Left lung (tissue), 10 donors: Measurements from ENCODE around the gene LRRK1. TPM values are rescaled to one million over a fixed set of nuclear protein-coding genes. Genes with fewer than 3 reads are reported as not detected.

ENCODE experiments used
- ATAC-seq: fragments of 200-7000 bp; cut with Tn5 transposase; one replicate; pipeline ENCODE4 v1.9.1; 2020; ENCODE audit warnings: moderate library complexity
- DNase-seq, 4 donors: peaks; one replicate each; pipeline ENCODE4 v3.0.0-alpha.2; 2013 to 2020
- H3K27ac ChIP-seq, 2 donors: fragments of 200-600 bp; sonication (generic) in 1 of 2; one replicate each; pipeline versions ENCODE4 v1.5.0 to v1.8.0; 2020 to 2021
- H3K27me3 ChIP-seq, 2 donors: fragments of 200-600 bp; sonication (generic) in 1 of 2; one replicate each; pipeline versions ENCODE4 v1.5.0 to v1.8.0; 2020 to 2021
- H3K36me3 ChIP-seq, 2 donors: fragments of 200-600 bp; sonication (generic) in 1 of 2; one replicate each; pipeline versions ENCODE4 v1.5.0 to v1.8.0; 2020 to 2021
- H3K4me1 ChIP-seq, 2 donors: fragments of 200-600 bp; one replicate each; pipeline ENCODE4 v1.8.0; 2021
- H3K4me3 ChIP-seq, 2 donors: fragments of 200-600 bp; sonication (generic) in 1 of 2; one replicate each; pipeline versions ENCODE4 v1.5.0 to v1.8.0; 2020 to 2021; ENCODE audit warnings: mild to moderate bottlenecking in 1 of 2
- H3K9me3 ChIP-seq, 2 donors: fragments of 200-600 bp; sonication (generic) in 1 of 2; one replicate each; pipeline versions ENCODE4 v1.5.0 to v1.8.0; 2020 to 2021
- CTCF ChIP-seq, 2 donors: fragments of 200-600 bp; sonication (generic) in 1 of 2; IDR thresholded peaks; one replicate each; pipeline versions ENCODE4 v1.5.0 to v1.8.0; 2021; ENCODE audit warnings: antibody characterized with exemption in 2 of 2
- intact Hi-C, 2 donors: fragments of 100-400 bp; cut with DNase I; formaldehyde crosslinking; loops; one replicate each; pipeline versions ENCODE4 v1.11.2 to v1.14.2; 2022
- polyA plus RNA-seq, 6 donors: library from polyadenylated mRNA; unstranded; fragments of 120-200 nt; gene quantifications; one replicate each; pipeline ENCODE4 v1.2.1, GENCODE V29; 2013; ENCODE audit not compliant: insufficient read length in 6 of 6
- total RNA-seq, 2 donors: library from RNA; stranded (reverse); fragmentation: NEBNext Ultra II Directional; extraction: Animal tissue kit (Norgen Biotek cat#: 25700); gene quantifications; one replicate each; pipeline ENCODE4 v1.2.1, GENCODE V29; 2021
- donor health status: DM: no; HTN: yes; CAD: no.
- donor health status: DM: no; HTN: no; CAD: no.

LRRK1 gene
- total and polyA plus RNA-seq, 8 donors = 1.9 to 24.2 (median 3.0) TPM

GRCh38 chr15:101026656-101027272 lies 107.6 kb downstream of the LRRK1 start:
- no peak for ATAC-seq
- Histone ChIP-seq H3K36me3 (peaks cover 0 to 78% of the 10 kb centered on the region in 2 donors), H3K4me1 (peaks cover 0 to 25% of the 10 kb centered on the region in 2 donors), H3K9me3 (no peaks in the 10 kb centered on the region), H3K27me3 (no peaks in the 10 kb centered on the region), H3K27ac (no peak overlapping the region), H3K4me3 (no peak overlapping the region)
- no peak for TF ChIP-seq CTCF (IDR thresholded peaks at IDR 0.05)
- intact Hi-C loops = loop anchor here in 1 of 2 donors (10.0 kb wide), 1 partner anchor 58 kb away; no protein-coding TSS in a partner anchor
- DNase-seq = peak in 1 of 4 donors; percentile 24

- Histone ChIP-seq H3K4me1 (peaks cover 0 to 25% of the 10 kb centered on the region in 2 donors), H3K27me3 (no peaks in the 10 kb centered on the region), H3K36me3 (peaks cover 0 to 72% of the 10 kb centered on the region in 2 donors), H3K27ac (no peak overlapping the region), H3K4me3 (no peak overlapping the region), H3K9me3 (no peaks in the 10 kb centered on the region)
- peak in 1 of 4 donors; percentile 27 for DNase-seq
- intact Hi-C loops = loop anchor here in 1 of 2 donors (10.0 kb wide), 1 partner anchor 57 kb away; no protein-coding TSS in a partner anchor
- TF ChIP-seq CTCF (IDR thresholded peaks at IDR 0.05) = no peak
- no peak for ATAC-seq
These were observed 108.2 kb downstream of the LRRK1 start for GRCh38 chr15:101027273-101027901.

- no peak for DNase-seq
- H3K4me1 ChIP-seq = peaks cover 0 to 25% of the 10 kb centered on the region in 2 donors
- H3K9me3 ChIP-seq = no peaks in the 10 kb centered on the region
- H3K27me3 ChIP-seq = no peaks in the 10 kb centered on the region
- no peak for ATAC-seq
- H3K4me3 ChIP-seq = no peak overlapping the region
- intact Hi-C loops = loop anchor here in 1 of 2 donors (10.0 kb wide), 1 partner anchor 57 kb away; no protein-coding TSS in a partner anchor
- H3K36me3 ChIP-seq = peaks cover 0 to 72% of the 10 kb centered on the region in 2 donors
- no peak overlapping the region for H3K27ac ChIP-seq
- no peak for TF ChIP-seq CTCF (IDR thresholded peaks at IDR 0.05)
These were observed 108.8 kb downstream of the LRRK1 start for GRCh38 chr15:101027920-101028319.

GRCh38 chr15:101028321-101028720 lies 109.2 kb downstream of the LRRK1 start:
- Histone ChIP-seq H3K4me3 (no peak overlapping the region), H3K27ac (no peak overlapping the region), H3K27me3 (no peaks in the 10 kb centered on the region), H3K9me3 (no peaks in the 10 kb centered on the region), H3K4me1 (peaks cover 0 to 25% of the 10 kb centered on the region in 2 donors), H3K36me3 (peaks cover 0 to 73% of the 10 kb centered on the region in 2 donors)
- no peak for ATAC-seq
- intact Hi-C loops = loop anchor here in 1 of 2 donors (10.0 kb wide), 1 partner anchor 56 kb away; no protein-coding TSS in a partner anchor
- DNase-seq = peak in 1 of 4 donors; percentile 6
- no peak for TF ChIP-seq CTCF (IDR thresholded peaks at IDR 0.05)
